Kasumi-1 (cell line): ENCODE data around the gene BLOC1S4.
"Not testable (repeated sequence)": the region's sequence is repeated elsewhere in the genome, so short reads cannot be mapped to it uniquely, and the experiment has no call there.

Experiments used
- DNase-seq, 2 experiments: peaks; one replicate each; lab custom pipeline; 2025; lab: John Stamatoyannopoulos, UW

Gene BLOC1S4, protein sequence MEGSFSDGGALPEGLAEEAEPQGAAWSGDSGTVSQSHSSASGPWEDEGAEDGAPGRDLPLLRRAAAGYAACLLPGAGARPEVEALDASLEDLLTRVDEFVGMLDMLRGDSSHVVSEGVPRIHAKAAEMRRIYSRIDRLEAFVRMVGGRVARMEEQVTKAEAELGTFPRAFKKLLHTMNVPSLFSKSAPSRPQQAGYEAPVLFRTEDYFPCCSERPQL

GRCh38 chr4:6716018-6716911, at the start of gene BLOC1S4:
BLOC1S4 (plus strand) TSS chr4:6716174; CDS start chr4:6716210, 36 bp downstream.
- peak; percentile 84 to 85 for DNase-seq

DNA sequence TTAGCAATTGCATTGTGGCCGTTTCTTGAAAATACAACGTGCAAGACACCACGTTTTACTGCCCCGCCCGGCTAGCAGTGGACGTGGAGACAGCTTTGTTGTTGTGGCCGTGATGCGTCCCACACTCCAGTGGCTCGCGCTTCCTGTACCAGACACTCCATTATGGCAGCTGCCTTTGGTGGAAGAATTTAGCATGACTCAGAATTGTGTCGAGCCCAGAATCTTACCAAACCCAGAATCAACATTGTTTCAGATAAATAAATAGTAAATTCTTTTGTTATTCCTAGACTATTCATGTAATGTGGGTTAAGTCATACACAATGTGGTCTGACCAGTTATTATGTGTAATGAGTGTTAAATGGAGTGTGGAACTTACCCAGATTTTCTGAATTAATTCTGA, 47.6 kb upstream of the BLOC1S4 start:
- no peak for DNase-seq

GRCh38 chr4:6671648-6672047, 44.3 kb upstream of the BLOC1S4 start:
- no peak for DNase-seq

- no peak for DNase-seq
These were observed 43.8 kb upstream of the BLOC1S4 start for GRCh38 chr4:6672131-6672530.

- DNase-seq = not testable (repeated sequence)
These were observed 43.3 kb upstream of the BLOC1S4 start for GRCh38 chr4:6672541-6673190.

DNA sequence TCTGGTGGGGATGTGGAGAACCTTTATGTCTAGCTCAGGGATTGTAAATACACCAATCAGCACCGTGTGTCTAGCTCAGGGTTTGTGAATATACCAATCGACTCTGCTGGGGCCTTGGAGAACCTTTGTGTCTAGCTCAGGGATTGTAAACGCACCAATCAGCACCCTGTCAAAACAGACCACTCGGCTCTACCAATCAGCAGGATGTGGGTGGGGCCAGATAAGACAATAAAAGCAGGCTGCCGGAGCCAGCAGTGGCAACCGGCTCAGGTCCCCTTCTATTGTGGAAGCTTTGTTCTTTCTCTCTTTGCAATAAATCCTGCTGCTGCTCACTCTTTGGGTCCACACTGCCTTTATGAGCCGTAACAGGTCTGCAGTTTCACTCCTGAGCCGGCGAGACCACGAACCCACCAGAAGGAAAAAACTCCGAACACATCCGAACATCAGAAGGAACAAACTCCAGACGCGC, 42.7 kb upstream of the BLOC1S4 start:
- not testable (repeated sequence) for DNase-seq

DNA sequence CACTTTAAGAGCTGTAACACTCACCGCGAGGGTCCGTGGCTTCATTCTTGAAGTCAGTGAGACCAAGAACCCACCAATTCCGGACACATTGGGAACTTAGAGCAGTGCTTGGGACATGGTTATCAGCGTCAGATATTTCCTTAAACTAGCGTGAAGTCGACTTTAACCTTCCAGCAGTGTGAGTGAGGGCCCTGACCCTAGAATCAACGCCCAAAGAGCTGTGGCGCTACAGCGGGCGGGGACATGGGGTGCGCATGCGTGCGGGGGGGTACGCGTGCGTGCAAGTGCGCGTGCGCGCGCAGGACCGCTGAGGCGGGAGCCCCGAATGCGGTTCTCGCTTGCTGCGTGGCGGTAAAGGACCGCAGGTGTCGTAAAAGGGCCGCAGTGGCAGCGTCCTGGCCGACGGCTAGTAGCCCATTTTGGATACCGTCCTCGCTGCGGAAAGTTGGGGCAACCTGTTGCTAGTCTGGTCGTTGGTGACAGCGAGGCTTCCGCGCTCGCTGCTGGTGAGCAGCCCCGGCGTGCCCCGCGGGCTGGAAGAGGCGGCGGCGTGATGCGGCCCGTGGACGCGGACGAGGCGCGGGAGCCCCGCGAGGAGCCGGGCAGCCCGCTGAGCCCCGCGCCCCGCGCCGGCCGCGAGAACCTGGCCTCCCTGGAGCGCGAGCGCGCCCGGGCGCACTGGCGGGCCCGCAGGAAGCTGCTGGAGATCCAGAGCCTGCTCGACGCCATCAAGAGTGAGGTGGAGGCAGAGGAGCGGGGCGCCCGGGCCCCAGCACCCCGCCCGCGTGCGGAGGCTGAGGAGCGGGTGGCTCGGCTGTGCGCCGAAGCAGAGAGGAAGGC, 42.1 kb upstream of the BLOC1S4 start:
- peak; percentile 89 to 91 for DNase-seq

- peak in 1 of 2 experiments; percentile 18 for DNase-seq
These were observed 41.3 kb upstream of the BLOC1S4 start for GRCh38 chr4:6674500-6675149.

GRCh38 chr4:6676722-6677558, 39.0 kb upstream of the BLOC1S4 start:
- peak in 1 of 2 experiments; percentile 38 for DNase-seq

GRCh38 chr4:6680372-6681034, 35.5 kb upstream of the BLOC1S4 start:
- no peak for DNase-seq

- DNase-seq = no peak
These were observed 34.8 kb upstream of the BLOC1S4 start for GRCh38 chr4:6681191-6681590.

DNA sequence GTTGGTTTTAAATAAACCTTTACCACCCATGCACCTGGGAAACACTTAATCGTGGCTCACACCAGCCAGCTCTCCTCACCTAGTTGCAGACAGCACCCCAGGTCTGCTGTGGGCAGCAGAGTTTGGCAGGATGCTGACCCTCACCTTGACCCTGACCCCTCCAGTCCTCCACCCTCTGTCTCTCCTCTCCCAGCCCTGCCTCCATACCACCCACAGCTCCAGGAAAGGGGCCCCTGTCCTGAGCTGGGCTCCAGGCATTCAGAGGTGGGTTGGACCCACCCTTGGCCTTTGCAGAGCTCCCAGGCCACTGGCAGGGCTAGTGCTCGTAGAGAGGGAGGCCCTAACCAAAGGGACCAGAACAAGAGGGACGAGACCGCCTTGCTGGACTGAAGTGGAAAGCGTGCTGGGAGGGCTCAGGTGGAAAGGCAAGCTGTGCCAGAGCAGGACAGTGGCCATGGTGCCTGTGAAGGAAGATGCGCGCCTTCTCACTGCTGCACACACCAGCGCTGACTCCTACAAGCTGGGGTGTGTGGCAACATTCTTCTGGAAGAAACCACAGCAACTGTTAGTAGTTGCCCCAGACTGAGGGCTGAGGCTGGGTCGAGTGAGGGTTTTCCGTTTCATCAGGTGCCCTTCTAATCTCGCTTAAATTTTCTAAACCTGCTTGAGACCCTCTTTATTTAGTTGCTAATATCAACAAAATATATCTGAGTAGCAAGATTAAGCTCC, 32.9 kb upstream of the BLOC1S4 start:
- DNase-seq = peak in 1 of 2 experiments; percentile 23

DNA sequence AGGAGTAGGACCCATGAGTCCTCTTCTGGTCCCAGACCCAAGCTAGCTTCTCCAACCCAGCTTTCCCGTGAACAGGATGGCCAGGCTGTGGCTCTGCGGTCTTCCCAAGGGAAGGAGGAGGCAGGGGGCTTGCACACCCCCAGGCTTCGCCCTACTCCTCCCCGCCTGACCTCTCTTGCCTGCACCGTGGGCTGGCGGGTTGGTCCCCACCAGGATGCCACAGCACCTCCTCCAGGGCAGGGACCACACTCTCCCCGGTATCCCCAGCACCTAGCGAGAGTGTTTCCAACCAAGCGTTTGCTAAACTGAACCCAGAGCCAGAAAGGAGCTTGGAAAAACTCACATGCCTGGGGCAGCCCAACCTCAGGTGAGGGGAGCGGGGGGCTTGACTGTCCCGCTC, 31.3 kb upstream of the BLOC1S4 start:
- DNase-seq = no peak

DNA sequence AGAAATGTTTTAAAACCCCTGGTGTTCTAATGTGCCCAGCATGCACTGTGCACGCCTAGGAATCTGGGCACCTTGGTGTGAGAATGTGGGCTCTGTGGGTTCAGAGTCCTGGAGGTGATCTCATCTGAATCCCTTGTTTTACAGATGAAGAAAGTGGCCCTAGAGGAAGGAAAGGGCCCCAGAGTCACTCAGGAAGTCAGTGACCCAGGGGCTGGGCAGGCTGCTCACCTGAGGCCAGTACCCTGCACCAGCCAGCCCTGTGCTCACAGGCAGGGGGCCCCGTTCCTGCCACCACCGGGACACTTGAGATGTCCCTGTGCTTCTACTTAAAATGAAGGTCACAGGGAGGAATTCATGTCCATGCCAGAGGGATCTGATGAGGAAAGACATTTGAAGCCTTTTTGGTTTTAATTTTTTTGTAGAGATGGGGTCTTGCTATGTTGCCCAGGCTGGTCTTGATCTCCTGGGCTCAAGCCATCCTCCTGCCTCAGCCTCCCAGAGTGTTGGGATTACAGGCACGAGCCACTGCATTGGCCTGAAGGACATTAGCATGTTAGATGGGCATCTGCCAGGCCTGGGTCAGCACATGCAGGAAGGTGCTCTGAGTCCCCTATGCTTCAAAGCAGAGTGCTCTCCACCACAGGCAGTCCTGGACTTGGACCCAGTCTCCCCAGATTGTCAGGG, 29.7 kb upstream of the BLOC1S4 start:
- DNase-seq = no peak

DNA sequence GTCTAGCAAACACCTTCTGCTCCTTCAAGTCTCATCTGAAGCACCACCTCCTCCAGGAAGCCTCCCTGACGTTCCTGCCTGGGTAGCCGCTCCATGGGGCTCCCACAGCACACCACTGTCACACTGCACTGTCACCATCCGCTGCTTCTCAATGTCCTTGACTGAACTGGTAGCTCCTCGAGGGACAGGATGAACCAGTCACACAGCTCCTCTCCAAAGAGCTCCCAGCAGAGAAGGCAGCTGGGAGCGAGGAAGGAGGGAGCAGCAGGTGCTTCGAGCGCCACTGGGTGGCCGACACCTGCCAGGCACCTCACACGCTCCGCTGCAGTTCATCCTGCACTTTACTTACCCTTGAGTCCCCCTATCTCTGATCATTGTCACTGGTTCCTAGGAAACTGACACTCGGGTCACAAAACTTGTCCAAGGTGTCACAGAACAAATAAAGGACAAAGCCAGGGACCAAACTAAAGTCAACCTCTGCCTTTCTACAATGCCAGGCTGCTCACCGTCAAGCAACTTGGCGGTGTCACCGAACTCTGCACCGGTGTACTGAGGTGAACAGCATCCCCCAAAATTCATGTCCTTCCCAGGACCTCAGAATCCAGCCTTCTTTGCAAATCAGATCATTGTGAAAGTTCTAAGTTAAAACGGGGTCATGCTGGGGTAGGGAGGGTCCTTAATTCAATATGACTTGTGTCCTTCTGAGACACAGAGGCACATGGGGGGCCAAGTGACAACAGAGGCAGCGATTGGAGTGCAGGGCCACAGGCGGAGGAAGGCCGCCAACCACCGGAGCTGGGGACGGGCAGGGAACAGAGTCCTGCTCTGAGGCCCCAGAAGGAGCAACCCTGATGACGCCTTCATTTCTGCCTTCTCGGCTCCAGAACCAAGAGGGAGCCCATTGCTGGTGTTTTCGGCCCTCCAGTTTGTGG, 27.8 kb upstream of the BLOC1S4 start:
- DNase-seq = no peak

DNA sequence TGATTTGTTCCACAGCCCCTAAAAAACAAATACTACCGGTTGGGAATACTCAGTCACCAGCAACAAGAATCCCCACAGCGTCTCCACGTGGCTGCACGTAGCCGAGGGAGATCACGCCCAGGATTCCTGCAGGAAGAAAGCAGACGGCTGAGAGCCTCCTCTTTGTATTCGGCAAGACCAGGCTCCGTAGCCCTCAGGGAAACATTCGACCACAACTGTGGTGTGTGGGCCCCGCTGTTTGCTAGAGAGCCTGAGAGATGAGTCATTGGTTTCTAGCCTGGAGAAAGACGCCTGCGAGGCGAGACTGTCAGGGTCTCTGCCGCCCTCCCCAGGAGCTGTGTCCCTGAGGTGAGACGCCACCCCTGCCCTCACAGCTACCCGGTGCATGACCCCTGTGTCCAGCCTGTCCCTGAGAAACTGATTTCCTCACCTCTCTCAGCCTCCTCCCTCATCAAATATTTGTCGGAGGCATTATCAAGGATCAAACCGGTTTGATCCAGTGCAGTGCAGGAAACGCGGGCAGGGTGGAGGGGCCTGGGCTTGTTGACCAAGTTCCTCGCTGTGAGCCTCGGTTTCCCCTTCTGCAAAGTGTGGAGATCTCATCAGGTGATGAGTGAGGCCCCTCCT, 27.0 kb upstream of the BLOC1S4 start:
- peak; percentile 92 to 94 for DNase-seq

- DNase-seq = no peak
These were observed 26.4 kb upstream of the BLOC1S4 start for GRCh38 chr4:6689506-6689960.
